NT2/D1 (cell line): ENCODE data around the gene KCND3.

Experiments
- DNase-seq: peaks from one replicate; pipeline ENCODE4 v3.0.0-alpha.2; 2011; ENCODE audit warnings: low read depth, low spot score
- H3K27me3 ChIP-seq: 2 replicates; pipeline ENCODE4 v1.6.0; 2011; ENCODE audit warnings: mild to moderate bottlenecking; ENCODE audit not compliant: insufficient read length, insufficient read depth
- H3K36me3 ChIP-seq: 2 replicates; pipeline ENCODE4 v1.6.1; 2011; ENCODE audit warnings: mild to moderate bottlenecking, low read length, mixed read lengths; ENCODE audit not compliant: insufficient read depth, insufficient read length
- H3K4me1 ChIP-seq: 2 replicates; pipeline ENCODE4 v1.5.1; 2011; ENCODE audit not compliant: insufficient read depth, insufficient read length
- H3K4me3 ChIP-seq: 2 replicates; pipeline ENCODE4 v1.5.1; 2011; ENCODE audit warnings: low read depth; ENCODE audit not compliant: insufficient read length
- H3K9ac ChIP-seq: 2 replicates; pipeline ENCODE4 v1.6.0; 2011; ENCODE audit warnings: low read depth; ENCODE audit not compliant: insufficient read length
- H3K9me3 ChIP-seq: 2 replicates; pipeline ENCODE4 v1.5.1; 2011; ENCODE audit warnings: mild to moderate bottlenecking, low read length; ENCODE audit not compliant: insufficient read depth
- SUZ12 ChIP-seq: IDR thresholded peaks from 2 replicates; pipeline ENCODE4 v1.6.1; 2011; ENCODE audit not compliant: insufficient read length, insufficient read depth; ENCODE audit errors: extremely low read depth
- YY1 ChIP-seq: IDR thresholded peaks from 2 replicates; pipeline ENCODE4 v1.6.1; 2011; ENCODE audit not compliant: insufficient read length, insufficient read depth
- ZNF274 ChIP-seq: IDR thresholded peaks from 2 replicates; pipeline ENCODE4 v1.6.1; 2011; ENCODE audit warnings: mild to moderate bottlenecking, low read depth, low read length

The KCND3 gene

GRCh38 chr1:111934106-111934852 is 55.2 kb downstream of the KCND3 start:
- peaks cover 16% of the 10 kb centered on the region for H3K4me1 ChIP-seq
- TF ChIP-seq ZNF274 (no peak), YY1 (no peak), SUZ12 (no peak)
- H3K4me3 ChIP-seq = no peak overlapping the region
- no peaks in the 10 kb centered on the region for H3K27me3 ChIP-seq
- H3K9ac ChIP-seq = no peak overlapping the region
- no peaks in the 10 kb centered on the region for H3K9me3 ChIP-seq
- H3K36me3 ChIP-seq = no peaks in the 10 kb centered on the region
- DNase-seq = no peak

- Histone ChIP-seq H3K4me3 (no peak overlapping the region), H3K9me3 (no peaks in the 10 kb centered on the region), H3K9ac (no peak overlapping the region), H3K27me3 (no peaks in the 10 kb centered on the region), H3K36me3 (no peaks in the 10 kb centered on the region), H3K4me1 (peaks cover 3% of the 10 kb centered on the region)
- DNase-seq = no peak
- TF ChIP-seq YY1 = no peak
Observed at GRCh38 chr1:111930356-111930755, 59.1 kb downstream of the KCND3 start.

- TF ChIP-seq SUZ12 (no peak), ZNF274 (no peak), YY1 (no peak)
- no peak overlapping the region for H3K4me3 ChIP-seq
- DNase-seq = no peak
- H3K36me3 ChIP-seq = no peaks in the 10 kb centered on the region
- peaks cover 3% of the 10 kb centered on the region for H3K4me1 ChIP-seq
- H3K9me3 ChIP-seq = no peaks in the 10 kb centered on the region
- no peaks in the 10 kb centered on the region for H3K27me3 ChIP-seq
- H3K9ac ChIP-seq = no peak overlapping the region
Observed at GRCh38 chr1:111928531-111928930, 60.9 kb downstream of the KCND3 start.

GRCh38 chr1:111927652-111928051 is 61.8 kb downstream of the KCND3 start:
- no peak for DNase-seq
- H3K36me3 ChIP-seq = no peaks in the 10 kb centered on the region
- H3K27me3 ChIP-seq = no peaks in the 10 kb centered on the region
- H3K9ac ChIP-seq = no peak overlapping the region
- H3K4me3 ChIP-seq = no peak overlapping the region
- no peaks in the 10 kb centered on the region for H3K9me3 ChIP-seq
- TF ChIP-seq YY1 (no peak), ZNF274 (no peak), SUZ12 (no peak)
- peaks cover 3% of the 10 kb centered on the region for H3K4me1 ChIP-seq

GRCh38 chr1:111924786-111925185 is 64.7 kb downstream of the KCND3 start:
- H3K4me1 ChIP-seq = peaks cover 7% of the 10 kb centered on the region
- no peak overlapping the region for H3K9ac ChIP-seq
- TF ChIP-seq ZNF274 (no peak), SUZ12 (no peak), YY1 (no peak)
- no peak for DNase-seq
- H3K9me3 ChIP-seq = no peaks in the 10 kb centered on the region
- no peaks in the 10 kb centered on the region for H3K36me3 ChIP-seq
- H3K27me3 ChIP-seq = no peaks in the 10 kb centered on the region
- H3K4me3 ChIP-seq = no peak overlapping the region

- no peak overlapping the region for H3K9ac ChIP-seq
- no peaks in the 10 kb centered on the region for H3K36me3 ChIP-seq
- TF ChIP-seq YY1 = no peak
- TF ChIP-seq ZNF274 = no peak
- TF ChIP-seq SUZ12 = no peak
- H3K27me3 ChIP-seq = no peaks in the 10 kb centered on the region
- peaks cover 7% of the 10 kb centered on the region for H3K4me1 ChIP-seq
- H3K9me3 ChIP-seq = no peaks in the 10 kb centered on the region
- no peak overlapping the region for H3K4me3 ChIP-seq
- no peak for DNase-seq
Observed at GRCh38 chr1:111923766-111924165, 65.7 kb downstream of the KCND3 start.

GRCh38 chr1:111921948-111922347 is 67.5 kb downstream of the KCND3 start:
- Histone ChIP-seq H3K9me3 (no peaks in the 10 kb centered on the region), H3K9ac (no peak overlapping the region), H3K4me1 (peaks cover 7% of the 10 kb centered on the region), H3K27me3 (no peaks in the 10 kb centered on the region), H3K36me3 (no peaks in the 10 kb centered on the region), H3K4me3 (no peak overlapping the region)
- DNase-seq = no peak
- TF ChIP-seq YY1 (no peak), ZNF274 (no peak), SUZ12 (no peak)
